ENCODE data around the gene CGRRF1.

- no peak for TF ChIP-seq TAF1 (IDR thresholded peaks at IDR 0.05; ENCODE audit: borderline replicate concordance, insufficient read depth, low read length)
- TF ChIP-seq POLR2AphosphoS5 (IDR thresholded peaks at IDR 0.05; ENCODE audit: low read depth, low read length) = no peak
These were observed 38.8 kb downstream of the CGRRF1 start for GRCh38 chr14:54548491-54548890.

Measured in PFSK-1 (cell line).